H1 (cell line): Measurements from ENCODE around the gene CCSER2. TPM values are rescaled to one million over a fixed set of nuclear protein-coding genes. Genes with fewer than 3 reads are reported as not detected.

Source experiments
- CTCF ChIA-PET: fragments of 300-600 bp; sonication (Branson Sonifier 250); formaldehyde crosslinking; loops from one replicate; lab custom pipeline; 2021; ENCODE audit not compliant: partially characterized antibody; lab: Charles Lee
- POLR2A ChIA-PET: fragments of 300-600 bp; sonication (Branson Sonifier 250); formaldehyde crosslinking; loops from one replicate; lab custom pipeline; 2021; ENCODE audit warnings: inconsistent platforms; ENCODE audit not compliant: partially characterized antibody; lab: Charles Lee
- DNase-seq, 2 experiments: peaks; one replicate each; pipeline versions ENCODE4 v3.0.0 to v3.0.0-alpha.2; 2010 to 2022; ENCODE audit warnings: low spot score in 2 of 2, low read depth in 1 of 2, mixed read lengths in 1 of 2
- FAIRE-seq: peaks from 2 replicates; lab custom pipeline; 2011; peaks lifted over from hg19 to GRCh38; lab: Jason Lieb, UNC
- H2AFZ ChIP-seq: 2 replicates; pipeline ENCODE4 v1.8.1; 2012; ENCODE audit warnings: low read length, inconsistent platforms
- H2AK5ac ChIP-seq: 2 replicates; pipeline ENCODE4 v1.6.1; 2013; ENCODE audit warnings: low read depth, low read length
- H2BK120ac ChIP-seq: replicated peaks from 2 replicates; pipeline ENCODE3; 2013; ENCODE audit warnings: low read depth, low read length, inconsistent platforms
- H2BK12ac ChIP-seq: 2 replicates; pipeline ENCODE4 v1.6.1; 2013; ENCODE audit warnings: low read depth, low read length
- H2BK15ac ChIP-seq: 2 replicates; pipeline ENCODE4 v1.6.1; 2013; ENCODE audit warnings: low read length
- H2BK20ac ChIP-seq: 2 replicates; pipeline ENCODE4 v1.6.1; 2013; ENCODE audit warnings: low read length
- H2BK5ac ChIP-seq: 2 replicates; pipeline ENCODE4 v1.6.1; 2013; ENCODE audit warnings: low read depth, low read length
- H3K14ac ChIP-seq: 2 replicates; pipeline ENCODE4 v1.6.1; 2013; ENCODE audit warnings: inconsistent platforms; ENCODE audit not compliant: insufficient read length
- H3K18ac ChIP-seq: 2 replicates; pipeline ENCODE4 v1.6.1; 2013; ENCODE audit warnings: low read length; ENCODE audit errors: extremely low read depth
- H3K23ac ChIP-seq: 2 replicates; pipeline ENCODE4 v1.6.1; 2013; ENCODE audit warnings: inconsistent platforms; ENCODE audit not compliant: insufficient read length
- H3K23me2 ChIP-seq: 2 replicates; pipeline ENCODE4 v1.6.1; 2013; ENCODE audit warnings: low read depth, low read length
- H3K27ac ChIP-seq: 2 replicates; pipeline ENCODE4 v1.6.1; 2011; ENCODE audit warnings: low read depth, low read length, inconsistent platforms
- H3K27me3 ChIP-seq, 4 experiments: replicated peaks in 1 of 4; 1 replicate in 1 of 4; 2 replicates in 3 of 4; pipeline versions ENCODE4 v1.6.1 to v1.8.1; 2011 to 2013; ENCODE audit warnings: low read length in 3 of 4, mild to moderate bottlenecking in 3 of 4, inconsistent platforms in 2 of 4, mixed read lengths in 2 of 4, moderate library complexity in 1 of 4; ENCODE audit not compliant: control insufficient read depth in 3 of 4, insufficient read depth in 3 of 4; ENCODE audit errors: extremely low read depth in 1 of 4
- H3K36me3 ChIP-seq, 4 experiments: 2 replicates each; pipeline versions ENCODE4 v1.6.1 to v1.8.1; 2011 to 2013; ENCODE audit warnings: mild to moderate bottlenecking in 4 of 4, low read length in 3 of 4, moderate library complexity in 2 of 4, control low read depth in 1 of 4, inconsistent platforms in 1 of 4; ENCODE audit not compliant: insufficient read depth in 4 of 4, control insufficient read depth in 2 of 4
- H3K4ac ChIP-seq: replicated peaks from 2 replicates; pipeline ENCODE3; 2013; ENCODE audit warnings: low read length, low read depth, mixed read lengths, inconsistent platforms; ENCODE audit not compliant: insufficient read length
- H3K4me1 ChIP-seq, 4 experiments: replicated peaks in 1 of 4; 1 replicate in 1 of 4; 2 replicates in 3 of 4; pipeline versions ENCODE4 v1.6.1 to v1.8.1; 2011 to 2013; ENCODE audit warnings: low read length in 3 of 4, inconsistent platforms in 2 of 4, mixed read lengths in 1 of 4; ENCODE audit not compliant: insufficient read depth in 4 of 4, control insufficient read depth in 3 of 4
- H3K4me2 ChIP-seq, 2 experiments: 2 replicates each; pipeline versions ENCODE4 v1.6.1 to v1.8.1; 2011 to 2013; ENCODE audit warnings: low read depth in 2 of 2, low read length in 2 of 2, control low read depth in 1 of 2, inconsistent platforms in 1 of 2, mild to moderate bottlenecking in 1 of 2; ENCODE audit not compliant: insufficient read depth in 1 of 2
- H3K4me3 ChIP-seq, 4 experiments: fragments of 200-600, 300-600 bp in 1 of 4; sonication (generic), shearing (Covaris generic), sonication (Bioruptor Twin) in 1 of 4; 2 replicates each; pipeline versions ENCODE4 v1.5.1 to v1.8.1; 2011 to 2016; ENCODE audit warnings: low read length in 4 of 4, low read depth in 3 of 4, control low read depth in 2 of 4, inconsistent platforms in 2 of 4, mild to moderate bottlenecking in 2 of 4, mixed read lengths in 1 of 4, moderate library complexity in 1 of 4; ENCODE audit not compliant: insufficient read depth in 2 of 4; ENCODE audit errors: extremely low read depth in 1 of 4
- H3K56ac ChIP-seq: replicated peaks from 2 replicates; pipeline ENCODE3; 2013; ENCODE audit warnings: low read depth, mild to moderate bottlenecking, mixed read lengths, low read length, inconsistent platforms; ENCODE audit not compliant: insufficient read length
- H3K79me1 ChIP-seq: 2 replicates; pipeline ENCODE4 v1.6.1; 2013; ENCODE audit warnings: low read depth, low read length, control low read depth
- H3K79me2 ChIP-seq, 2 experiments: 2 replicates each; pipeline versions ENCODE4 v1.6.1 to v1.8.1; 2012 to 2013; ENCODE audit warnings: low read length in 2 of 2, mild to moderate bottlenecking in 2 of 2, inconsistent platforms in 1 of 2; ENCODE audit not compliant: insufficient read depth in 2 of 2, control insufficient read depth in 1 of 2
- H3K9ac ChIP-seq, 4 experiments: replicated peaks in 1 of 4; 1 replicate in 1 of 4; 2 replicates in 3 of 4; pipeline versions ENCODE4 v1.6.1 to v1.8.1; 2011 to 2013; ENCODE audit warnings: low read depth in 3 of 4, low read length in 3 of 4, control low read depth in 2 of 4, mild to moderate bottlenecking in 2 of 4, moderate library complexity in 2 of 4, inconsistent platforms in 1 of 4; ENCODE audit errors: extremely low read depth in 1 of 4
- H3K9me3 ChIP-seq, 2 experiments: 2 replicates each; pipeline versions ENCODE4 v1.6.1 to v1.8.1; 2012 to 2013; ENCODE audit warnings: mild to moderate bottlenecking in 2 of 2, moderate library complexity in 2 of 2, control low read depth in 1 of 2, inconsistent platforms in 1 of 2, low read depth in 1 of 2, low read length in 1 of 2, mixed read lengths in 1 of 2; ENCODE audit not compliant: insufficient read depth in 2 of 2
- H4K20me1 ChIP-seq, 2 experiments: replicated peaks in 1 of 2; 2 replicates each; pipeline versions ENCODE3 to v1.8.1; 2011 to 2013; ENCODE audit warnings: inconsistent platforms in 2 of 2, low read length in 2 of 2, mild to moderate bottlenecking in 1 of 2; ENCODE audit not compliant: insufficient read depth in 2 of 2, control insufficient read depth in 1 of 2
- H4K5ac ChIP-seq: 2 replicates; pipeline ENCODE4 v1.6.1; 2013; ENCODE audit warnings: low read length, low read depth, mixed read lengths, inconsistent platforms; ENCODE audit not compliant: insufficient read length
- H4K8ac ChIP-seq: 2 replicates; pipeline ENCODE4 v1.8.0; 2013; ENCODE audit warnings: mild to moderate bottlenecking, moderate library complexity, low read length, inconsistent platforms; ENCODE audit not compliant: insufficient read depth; ENCODE audit errors: extremely low read depth
- H4K91ac ChIP-seq: replicated peaks from 2 replicates; pipeline ENCODE3; 2013; ENCODE audit warnings: low read length, mixed read lengths, inconsistent platforms; ENCODE audit not compliant: insufficient read length
- E2F6 ChIP-seq: IDR thresholded peaks from 2 replicates; pipeline ENCODE4 v1.6.1; 2012; ENCODE audit warnings: inconsistent platforms
- EP300 ChIP-seq, 2 experiments: IDR thresholded peaks; 1 replicate in 1 of 2; 2 replicates in 1 of 2; pipeline ENCODE4 v1.6.1; 2011 to 2012; ENCODE audit warnings: low read depth in 2 of 2, low read length in 2 of 2, mild to moderate bottlenecking in 2 of 2, borderline replicate concordance in 1 of 2, inconsistent platforms in 1 of 2, moderate library complexity in 1 of 2
- FOSL1 ChIP-seq: IDR thresholded peaks from 2 replicates; pipeline ENCODE4 v1.6.1; 2011; ENCODE audit warnings: mild to moderate bottlenecking, low read depth, low read length, moderate library complexity; ENCODE audit not compliant: insufficient read depth
- JUND ChIP-seq: IDR thresholded peaks from 2 replicates; pipeline ENCODE4 v1.6.1; 2011; ENCODE audit warnings: mild to moderate bottlenecking, improper control_type of control experiment, low read length
- MAFK ChIP-seq: IDR thresholded peaks from 2 replicates; pipeline ENCODE4 v1.6.1; 2012; ENCODE audit warnings: low read depth, mild to moderate bottlenecking, improper control_type of control experiment, low read length
- RAD21 ChIP-seq, 2 experiments: IDR thresholded peaks in 1 of 2; conservative IDR thresholded peaks in 1 of 2; 2 replicates each; pipeline ENCODE4 v1.6.1; 2011; ENCODE audit warnings: low read depth in 2 of 2, low read length in 2 of 2, improper control_type of control experiment in 1 of 2, inconsistent platforms in 1 of 2, mild to moderate bottlenecking in 1 of 2, moderate library complexity in 1 of 2
- USF2 ChIP-seq: IDR thresholded peaks from 2 replicates; pipeline ENCODE4 v1.6.1; 2011; ENCODE audit warnings: low read length, improper control_type of control experiment
- WGBS, 2 experiments: shearing (Covaris generic) in 1 of 2; methylation state at CpG; one replicate each; pipeline versions ENCODE4 v1.1.6 to v1.1.7; 2013 to 2015; ENCODE audit warnings: low lambda C conversion rate in 2 of 2, mixed read lengths in 2 of 2, inconsistent platforms in 1 of 2, low coverage in 1 of 2, missing lambda C conversion rate in 1 of 2; ENCODE audit not compliant: insufficient replicate concordance in 2 of 2, insufficient coverage in 1 of 2, insufficient read length in 1 of 2; ENCODE audit errors: extremely low coverage in 1 of 2, missing lambda C conversion rate in 1 of 2; 5-methylcytosine and 5-hydroxymethylcytosine counted together
- polyA plus RNA-seq, 7 experiments: library from polyadenylated mRNA; depleted of rRNA in 3 of 7; stranded (reverse) in 5 of 7; unstranded in 2 of 7; fragments of >200 nt in 5 of 7; fragments of 200-250 nt in 2 of 7; gene quantifications; 1 replicate in 5 of 7; 2 replicates in 1 of 7; 4 replicates in 1 of 7; pipeline versions ENCODE4 v1.2.1 to v1.2.3, GENCODE V29; 2011 to 2013; ENCODE audit warnings: missing spikeins in 2 of 7, mixed read lengths in 2 of 7
- total RNA-seq: library from RNA; stranded (reverse); fragmentation: NEBNext Ultra II Directional; extraction: Animal tissue kit (Norgen Biotek cat#: 25700); gene quantifications from 2 replicates; pipeline ENCODE4 v1.2.1, GENCODE V29; 2021
- TF ChIP-seq, protein P1 (sequence below): IDR thresholded peaks from 2 replicates; pipeline ENCODE4 v1.6.1; 2011; ENCODE audit warnings: low read depth, mild to moderate bottlenecking, low read length; ENCODE audit not compliant: insufficient read depth

Gene CCSER2
- total and polyA plus RNA-seq, 2 of the 8 experiments (the other 6 are each of a cell fraction or from before 2014, with no cell fraction given), result 6.9 to 30.5 TPM

DNA sequence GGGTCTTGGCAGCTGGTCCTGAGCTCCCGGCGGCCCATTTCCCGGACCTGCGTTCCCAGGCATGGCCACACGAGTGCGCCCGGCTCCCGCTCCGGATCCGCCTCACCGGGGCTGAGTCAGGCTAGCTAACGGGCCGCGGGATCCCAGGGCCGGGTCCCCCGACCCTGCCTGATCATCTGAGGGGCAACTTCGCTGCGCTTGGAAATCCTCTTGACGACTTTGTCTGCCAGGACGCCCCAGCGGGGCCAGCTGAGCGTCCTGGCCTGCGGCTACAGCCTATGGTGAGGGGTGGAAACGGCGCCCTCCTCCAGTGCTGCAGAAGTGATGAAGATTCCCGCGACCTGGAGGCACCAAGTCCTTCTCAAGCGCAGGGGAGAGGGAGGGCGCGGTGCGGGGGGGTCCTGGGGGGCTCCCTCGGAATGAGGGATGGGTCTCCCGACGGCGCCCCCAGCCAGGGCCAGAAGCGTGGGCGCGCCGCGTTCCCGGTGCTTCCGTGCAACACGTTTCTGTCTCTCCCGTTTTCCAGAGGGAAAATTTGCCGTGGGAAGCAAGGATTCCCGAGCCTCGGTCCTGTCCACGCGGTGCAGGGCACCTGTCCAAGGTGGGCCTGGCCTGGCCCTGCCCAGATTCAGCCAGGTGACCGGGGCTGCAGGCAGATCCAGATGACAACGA, 212.4 kb downstream of the CCSER2 start:
- peak overlapping the region; percentile 20 to 60 (median 48) for H3K4me3 ChIP-seq
- no peak overlapping the region for H3K56ac ChIP-seq
- H3K4ac ChIP-seq, result no peak overlapping the region
- 0 out of 2 replicates have a peak overlapping the region, but pooled peaks have one; percentile 60 for H2BK12ac ChIP-seq
- whole genome bisulfite sequencing, 2 experiments, result 9% methylated on average over 27 of the region's 51 CpGs; no CpG with 5 or more reads in 1 of the 2 experiments
- H2AK5ac ChIP-seq, result no peak overlapping the region
- H3K9me3 ChIP-seq, result no peaks in the 10 kb centered on the region
- peaks cover 0 to 4% (median 0%) of the 10 kb centered on the region in 4 experiments; a peak in 3 of 7 replicates for H3K27me3 ChIP-seq
- H2BK5ac ChIP-seq, result no peak overlapping the region
- no peak overlapping the region for H4K91ac ChIP-seq
- peak overlapping the region; percentile 48 to 75 for H3K4me2 ChIP-seq
- peak overlapping the region; percentile 37; the same call in 1 of the 2 replicates for H2AFZ ChIP-seq
- H3K18ac ChIP-seq, result no peak overlapping the region; the same call in 1 of the 2 replicates
- no peak overlapping the region for H2BK20ac ChIP-seq
- no peaks in the 10 kb centered on the region for H3K79me2 ChIP-seq
- no peak overlapping the region for H2BK120ac ChIP-seq
- no peak overlapping the region for H4K5ac ChIP-seq
- CTCF ChIA-PET, result interaction anchor here (0.6 to 26.4 kb wide), 71 partner anchors 11 to 1666 kb away, joined by 3 to 558 read pairs (median 4); no protein-coding TSS in a partner anchor
- H2BK15ac ChIP-seq, result no peak overlapping the region
- DNase-seq, result peak in 1 of 2 experiments; percentile 95
- no peak overlapping the region for H4K8ac ChIP-seq
- H3K79me1 ChIP-seq, result no peaks in the 10 kb centered on the region
- H3K9ac ChIP-seq, result no peak overlapping the region
- H4K20me1 ChIP-seq, result no peaks in the 10 kb centered on the region
- H3K4me1 ChIP-seq, result peaks cover 2 to 10% (median 8%) of the 10 kb centered on the region in 4 experiments; a peak in 6 of 7 replicates
- no peak for FAIRE-seq
- H3K23ac ChIP-seq, result no peak overlapping the region
- no peak overlapping the region for H3K27ac ChIP-seq
- H3K14ac ChIP-seq, result no peak overlapping the region
- H3K23me2 ChIP-seq, result no peaks in the 10 kb centered on the region; the same call in 1 of the 2 replicates
- POLR2A ChIA-PET, result interaction anchor here (0.8 kb wide), 1 partner anchor 263 kb away, joined by 3 read pairs; no protein-coding TSS in a partner anchor
- H3K36me3 ChIP-seq, result no peaks in the 10 kb centered on the region
- TF ChIP-seq RAD21 (IDR thresholded peaks at IDR 0.05 in 1 of 2, conservative IDR thresholded peaks at IDR 0.05 in 1 of 2; ENCODE audit: low read depth in 2 of 2, low read length in 2 of 2) (peak; percentile 86 to 94), FOSL1 (no peak), EP300 (IDR thresholded peaks at IDR 0.05; ENCODE audit: borderline replicate concordance in 1 of 2, low read depth in 2 of 2, low read length in 2 of 2) (no peak), MAFK (peak; percentile 28; the same call in 1 of the 2 replicates), E2F6 (0 out of 2 replicates have a peak, but pooled peaks have one; percentile 20), USF2 (no peak), JUND (peak; percentile 69; the same call in 1 of the 2 replicates)
- TF ChIP-seq, protein P1, sequence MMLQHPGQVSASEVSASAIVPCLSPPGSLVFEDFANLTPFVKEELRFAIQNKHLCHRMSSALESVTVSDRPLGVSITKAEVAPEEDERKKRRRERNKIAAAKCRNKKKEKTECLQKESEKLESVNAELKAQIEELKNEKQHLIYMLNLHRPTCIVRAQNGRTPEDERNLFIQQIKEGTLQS, result no peak
